ENCODE measurements around the gene DYNC1I1.
A peak's percentile ranks its signal among the peaks of the same experiment; 100 is the strongest.

DYNC1I1 gene

DNA sequence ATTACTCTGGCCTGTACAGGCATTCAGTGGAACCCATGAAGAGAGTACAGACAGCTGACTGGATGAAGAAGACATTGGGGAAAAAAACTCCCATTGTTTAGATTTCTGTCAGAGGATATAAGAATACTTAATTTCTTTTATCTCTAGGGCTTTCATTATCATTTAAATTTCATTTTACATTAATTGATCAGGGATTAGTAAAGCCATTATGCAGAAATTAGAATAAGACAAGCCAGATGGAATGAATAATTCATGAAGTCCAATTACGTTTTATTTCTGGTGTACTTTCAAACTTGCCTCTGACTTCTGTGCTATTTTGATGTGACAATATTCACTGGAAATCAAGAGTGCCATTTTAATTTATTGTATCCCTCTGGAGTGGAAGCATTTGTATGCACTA is 302.5 kb downstream of the DYNC1I1 start:
- H3K36me3 ChIP-seq (ENCODE audit: control insufficient read depth in 5 of 5, insufficient read depth in 5 of 5, low read length in 5 of 5), result no peaks in the 10 kb centered on the region
- no peaks in the 10 kb centered on the region for H3K9me3 ChIP-seq (ENCODE audit: control insufficient read depth in 5 of 5, low read length in 5 of 5)
- H3K27ac ChIP-seq (ENCODE audit: low read depth, low read length), result no peak overlapping the region
- H3K27me3 ChIP-seq (ENCODE audit: control insufficient read depth in 5 of 5, insufficient read depth in 4 of 5, low read length in 5 of 5), result peaks cover 0 to 13% (median 7%) of the 10 kb centered on the region in 5 donors
- H3K9ac ChIP-seq (ENCODE audit: low read length in 5 of 5), result no peak overlapping the region
- H3K4me1 ChIP-seq (ENCODE audit: control insufficient read depth in 5 of 5, insufficient read depth in 5 of 5, low read length in 5 of 5), result peaks cover 0 to 11% (median 10%) of the 10 kb centered on the region in 5 donors
- no peak overlapping the region for H3K4me3 ChIP-seq (ENCODE audit: low read depth in 1 of 5, low read length in 5 of 5)

GRCh38 chr7:96075510-96076349 is 303.4 kb downstream of the DYNC1I1 start:
- H3K4me1 ChIP-seq (ENCODE audit: control insufficient read depth in 5 of 5, insufficient read depth in 5 of 5, low read length in 5 of 5), result peaks cover 0 to 11% (median 10%) of the 10 kb centered on the region in 5 donors
- no peak overlapping the region for H3K27ac ChIP-seq (ENCODE audit: low read depth, low read length)
- H3K27me3 ChIP-seq (ENCODE audit: control insufficient read depth in 5 of 5, insufficient read depth in 4 of 5, low read length in 5 of 5), result peaks cover 0 to 13% (median 7%) of the 10 kb centered on the region in 5 donors
- H3K4me3 ChIP-seq (ENCODE audit: low read depth in 1 of 5, low read length in 5 of 5), result peak overlapping the region; percentile 57 to 78 (median 68)
- H3K9ac ChIP-seq (ENCODE audit: low read length in 5 of 5), result peak overlapping the region in 1 of 5 donors; percentile 3
- H3K36me3 ChIP-seq (ENCODE audit: control insufficient read depth in 5 of 5, insufficient read depth in 5 of 5, low read length in 5 of 5), result no peaks in the 10 kb centered on the region
- H3K9me3 ChIP-seq (ENCODE audit: control insufficient read depth in 5 of 5, low read length in 5 of 5), result no peaks in the 10 kb centered on the region

DNA sequence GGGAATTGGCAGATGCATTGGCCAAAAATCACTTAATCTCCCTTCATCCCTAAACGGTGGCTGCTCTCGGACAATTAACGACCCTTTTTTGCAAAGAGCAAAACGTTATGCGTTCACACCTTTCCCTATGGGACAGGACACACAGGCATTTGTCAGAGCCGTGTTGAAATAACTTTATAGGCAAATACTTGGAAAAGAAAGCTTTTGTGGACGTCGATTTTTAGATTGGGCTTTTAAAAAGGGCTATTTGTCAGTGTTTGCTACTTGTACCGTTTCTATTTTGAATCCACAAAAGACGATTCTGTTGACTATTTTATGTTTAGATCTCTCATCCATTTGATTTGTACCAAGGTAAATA is 304.0 kb downstream of the DYNC1I1 start:
- Histone ChIP-seq H3K4me3 (ENCODE audit: low read depth in 1 of 5, low read length in 5 of 5) (peak overlapping the region; percentile 31 to 69 (median 63)), H3K9me3 (ENCODE audit: control insufficient read depth in 5 of 5, low read length in 5 of 5) (no peaks in the 10 kb centered on the region), H3K36me3 (ENCODE audit: control insufficient read depth in 5 of 5, insufficient read depth in 5 of 5, low read length in 5 of 5) (no peaks in the 10 kb centered on the region), H3K27me3 (ENCODE audit: control insufficient read depth in 5 of 5, insufficient read depth in 4 of 5, low read length in 5 of 5) (peaks cover 0 to 13% (median 7%) of the 10 kb centered on the region in 5 donors), H3K9ac (ENCODE audit: low read length in 5 of 5) (no peak overlapping the region), H3K4me1 (ENCODE audit: control insufficient read depth in 5 of 5, insufficient read depth in 5 of 5, low read length in 5 of 5) (peaks cover 0 to 11% (median 10%) of the 10 kb centered on the region in 5 donors), H3K27ac (ENCODE audit: low read depth, low read length) (no peak overlapping the region)

DNA sequence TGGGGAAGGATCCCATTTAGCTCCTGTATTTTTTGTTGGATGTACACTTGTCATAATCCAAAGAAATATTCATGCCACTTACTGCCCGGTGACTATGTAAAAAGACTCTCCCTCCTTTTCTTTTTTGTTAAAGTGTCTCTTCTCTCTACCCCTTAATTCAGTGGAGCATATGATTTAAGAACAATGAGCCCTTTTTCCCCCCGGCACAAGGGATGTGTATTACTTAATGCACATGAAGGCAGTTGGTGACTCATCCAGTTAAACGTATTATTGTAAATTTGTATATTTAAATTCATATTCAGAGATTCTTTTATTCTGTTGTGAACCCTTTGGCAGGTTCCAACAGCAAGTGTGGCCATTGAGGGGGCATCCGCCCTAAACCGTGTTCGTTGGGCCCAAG is 307.7 kb downstream of the DYNC1I1 start:
- Histone ChIP-seq H3K4me1 (ENCODE audit: control insufficient read depth in 5 of 5, insufficient read depth in 5 of 5, low read length in 5 of 5) (peaks cover 0 to 11% (median 10%) of the 10 kb centered on the region in 5 donors), H3K4me3 (ENCODE audit: low read depth in 1 of 5, low read length in 5 of 5) (no peak overlapping the region), H3K27ac (ENCODE audit: low read depth, low read length) (no peak overlapping the region), H3K9ac (ENCODE audit: low read length in 5 of 5) (no peak overlapping the region), H3K27me3 (ENCODE audit: control insufficient read depth in 5 of 5, insufficient read depth in 4 of 5, low read length in 5 of 5) (peaks cover 0 to 13% (median 7%) of the 10 kb centered on the region in 5 donors), H3K36me3 (ENCODE audit: control insufficient read depth in 5 of 5, insufficient read depth in 5 of 5, low read length in 5 of 5) (no peaks in the 10 kb centered on the region), H3K9me3 (ENCODE audit: control insufficient read depth in 5 of 5, low read length in 5 of 5) (no peaks in the 10 kb centered on the region)

GRCh38 chr7:96084881-96085553 is 312.7 kb downstream of the DYNC1I1 start:
- no peak overlapping the region for H3K27ac ChIP-seq (ENCODE audit: low read depth, low read length)
- H3K27me3 ChIP-seq (ENCODE audit: control insufficient read depth in 5 of 5, insufficient read depth in 4 of 5, low read length in 5 of 5), result no peaks in the 10 kb centered on the region
- no peak overlapping the region for H3K4me3 ChIP-seq (ENCODE audit: low read depth in 1 of 5, low read length in 5 of 5)

DNA sequence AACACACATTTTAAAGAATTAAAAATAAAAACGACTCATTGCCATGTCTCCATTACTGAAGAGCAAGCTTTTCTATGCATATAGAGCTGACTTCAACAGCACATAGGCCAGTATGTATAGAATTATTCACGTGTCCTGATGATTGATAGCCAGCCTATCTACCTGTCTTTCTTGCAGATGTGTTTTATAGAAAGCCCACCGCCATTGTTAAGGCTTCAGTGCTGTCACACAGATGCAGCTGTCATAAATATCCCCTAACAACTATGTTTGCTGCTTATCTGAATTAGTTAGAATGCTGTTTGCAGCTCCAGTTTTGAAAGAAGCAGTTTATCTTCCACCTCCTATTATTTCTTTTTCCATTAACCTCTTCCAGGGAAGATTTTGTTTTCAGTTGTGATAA is 313.6 kb downstream of the DYNC1I1 start:
- Histone ChIP-seq H3K4me1 (ENCODE audit: control insufficient read depth in 5 of 5, insufficient read depth in 5 of 5, low read length in 5 of 5) (no peaks in the 10 kb centered on the region), H3K27me3 (ENCODE audit: control insufficient read depth in 5 of 5, insufficient read depth in 4 of 5, low read length in 5 of 5) (no peaks in the 10 kb centered on the region), H3K4me3 (ENCODE audit: low read depth in 1 of 5, low read length in 5 of 5) (no peak overlapping the region), H3K36me3 (ENCODE audit: control insufficient read depth in 5 of 5, insufficient read depth in 5 of 5, low read length in 5 of 5) (no peaks in the 10 kb centered on the region), H3K9me3 (ENCODE audit: control insufficient read depth in 5 of 5, low read length in 5 of 5) (no peaks in the 10 kb centered on the region), H3K9ac (ENCODE audit: low read length in 5 of 5) (no peak overlapping the region), H3K27ac (ENCODE audit: low read depth, low read length) (no peak overlapping the region)

More at GRCh38 chr7:96084881-96085553, 312.7 kb downstream of the DYNC1I1 start:
- Histone ChIP-seq H3K4me1 (ENCODE audit: control insufficient read depth in 5 of 5, insufficient read depth in 5 of 5, low read length in 5 of 5) (no peaks in the 10 kb centered on the region), H3K9me3 (ENCODE audit: control insufficient read depth in 5 of 5, low read length in 5 of 5) (no peaks in the 10 kb centered on the region), H3K36me3 (ENCODE audit: control insufficient read depth in 5 of 5, insufficient read depth in 5 of 5, low read length in 5 of 5) (no peaks in the 10 kb centered on the region), H3K9ac (ENCODE audit: low read length in 5 of 5) (no peak overlapping the region)

- Histone ChIP-seq H3K36me3 (ENCODE audit: control insufficient read depth in 5 of 5, insufficient read depth in 5 of 5, low read length in 5 of 5) (no peaks in the 10 kb centered on the region), H3K9ac (ENCODE audit: low read length in 5 of 5) (no peak overlapping the region), H3K27ac (ENCODE audit: low read depth, low read length) (no peak overlapping the region), H3K27me3 (ENCODE audit: control insufficient read depth in 5 of 5, insufficient read depth in 4 of 5, low read length in 5 of 5) (no peaks in the 10 kb centered on the region), H3K4me1 (ENCODE audit: control insufficient read depth in 5 of 5, insufficient read depth in 5 of 5, low read length in 5 of 5) (no peaks in the 10 kb centered on the region), H3K4me3 (ENCODE audit: low read depth in 1 of 5, low read length in 5 of 5) (no peak overlapping the region), H3K9me3 (ENCODE audit: control insufficient read depth in 5 of 5, low read length in 5 of 5) (no peaks in the 10 kb centered on the region)
Measured at GRCh38 chr7:96088579-96088978, 316.2 kb downstream of the DYNC1I1 start.

DNA sequence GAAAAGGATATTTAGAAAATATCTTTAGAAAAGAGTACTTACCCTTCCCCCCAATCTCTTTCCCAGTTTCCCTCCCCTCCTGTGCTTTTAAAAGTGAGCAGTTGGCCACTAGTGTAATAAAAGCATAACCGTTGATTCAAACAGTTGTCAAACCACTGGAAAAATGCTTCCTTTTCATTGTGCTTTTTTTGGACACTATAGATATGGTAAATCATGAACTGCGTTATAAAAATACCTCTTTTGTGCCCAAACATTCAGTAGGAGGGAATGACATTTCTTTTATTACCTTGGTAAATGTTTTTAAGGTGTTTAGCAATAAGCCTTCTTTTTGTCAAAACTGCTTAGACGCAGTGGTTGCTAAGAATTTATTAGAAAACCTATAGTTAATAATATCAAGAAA is 317.2 kb downstream of the DYNC1I1 start:
- Histone ChIP-seq H3K27ac (ENCODE audit: low read depth, low read length) (no peak overlapping the region), H3K9ac (ENCODE audit: low read length in 5 of 5) (no peak overlapping the region), H3K27me3 (ENCODE audit: control insufficient read depth in 5 of 5, insufficient read depth in 4 of 5, low read length in 5 of 5) (no peaks in the 10 kb centered on the region), H3K4me1 (ENCODE audit: control insufficient read depth in 5 of 5, insufficient read depth in 5 of 5, low read length in 5 of 5) (no peaks in the 10 kb centered on the region), H3K4me3 (ENCODE audit: low read depth in 1 of 5, low read length in 5 of 5) (no peak overlapping the region), H3K9me3 (ENCODE audit: control insufficient read depth in 5 of 5, low read length in 5 of 5) (no peaks in the 10 kb centered on the region), H3K36me3 (ENCODE audit: control insufficient read depth in 5 of 5, insufficient read depth in 5 of 5, low read length in 5 of 5) (no peaks in the 10 kb centered on the region)

GRCh38 chr7:96090756-96091155 is 318.4 kb downstream of the DYNC1I1 start:
- Histone ChIP-seq H3K9me3 (ENCODE audit: control insufficient read depth in 5 of 5, low read length in 5 of 5) (no peaks in the 10 kb centered on the region), H3K36me3 (ENCODE audit: control insufficient read depth in 5 of 5, insufficient read depth in 5 of 5, low read length in 5 of 5) (no peaks in the 10 kb centered on the region), H3K4me1 (ENCODE audit: control insufficient read depth in 5 of 5, insufficient read depth in 5 of 5, low read length in 5 of 5) (no peaks in the 10 kb centered on the region), H3K27me3 (ENCODE audit: control insufficient read depth in 5 of 5, insufficient read depth in 4 of 5, low read length in 5 of 5) (no peaks in the 10 kb centered on the region), H3K27ac (ENCODE audit: low read depth, low read length) (no peak overlapping the region), H3K9ac (ENCODE audit: low read length in 5 of 5) (no peak overlapping the region), H3K4me3 (ENCODE audit: low read depth in 1 of 5, low read length in 5 of 5) (no peak overlapping the region)

GRCh38 chr7:96093435-96093834 is 321.1 kb downstream of the DYNC1I1 start:
- H3K36me3 ChIP-seq (ENCODE audit: control insufficient read depth in 5 of 5, insufficient read depth in 5 of 5, low read length in 5 of 5), result no peaks in the 10 kb centered on the region
- no peaks in the 10 kb centered on the region for H3K27me3 ChIP-seq (ENCODE audit: control insufficient read depth in 5 of 5, insufficient read depth in 4 of 5, low read length in 5 of 5)
- no peak overlapping the region for H3K9ac ChIP-seq (ENCODE audit: low read length in 5 of 5)
- no peak overlapping the region for H3K4me3 ChIP-seq (ENCODE audit: low read depth in 1 of 5, low read length in 5 of 5)
- H3K4me1 ChIP-seq (ENCODE audit: control insufficient read depth in 5 of 5, insufficient read depth in 5 of 5, low read length in 5 of 5), result no peaks in the 10 kb centered on the region
- H3K27ac ChIP-seq (ENCODE audit: low read depth, low read length), result no peak overlapping the region
- no peaks in the 10 kb centered on the region for H3K9me3 ChIP-seq (ENCODE audit: control insufficient read depth in 5 of 5, low read length in 5 of 5)
